OCI-LY1 (cell line): ENCODE data around the gene DGCR2.

Source experiments
- H2AFZ ChIP-seq: fragments of 200-600 bp; sonication (generic), shearing (Covaris generic); 2 replicates; pipeline ENCODE4 v1.6.0; 2014; ENCODE audit warnings: antibody characterized with exemption, mild to moderate bottlenecking, low read length
- H3F3A ChIP-seq: fragments of 200-600 bp; sonication (generic), shearing (Covaris generic); 2 replicates; pipeline ENCODE4 v1.6.0; 2014; ENCODE audit warnings: mild to moderate bottlenecking, antibody characterized with exemption, low read length, moderate library complexity; ENCODE audit not compliant: insufficient read depth
- H3K27ac ChIP-seq: fragments of 200-600 bp; sonication (generic); 2 replicates; pipeline ENCODE4 v1.5.1; 2014; ENCODE audit warnings: low read length, mixed run types, mild to moderate bottlenecking, low read depth; ENCODE audit not compliant: poor library complexity, severe bottlenecking
- H3K27me3 ChIP-seq: fragments of 200-600 bp; sonication (generic); 2 replicates; pipeline ENCODE4 v1.6.0; 2014; ENCODE audit warnings: antibody characterized with exemption, mild to moderate bottlenecking, low read length, moderate library complexity; ENCODE audit not compliant: insufficient read depth
- H3K36me3 ChIP-seq: fragments of 200-600 bp; sonication (generic); 2 replicates; pipeline ENCODE4 v1.6.1; 2014; ENCODE audit warnings: mild to moderate bottlenecking, antibody characterized with exemption, low read length, moderate library complexity, mixed read lengths; ENCODE audit not compliant: insufficient read depth
- H3K4me1 ChIP-seq: fragments of 200-600 bp; sonication (generic); 2 replicates; pipeline ENCODE4 v1.5.1; 2014; ENCODE audit warnings: mild to moderate bottlenecking, low read length, moderate library complexity; ENCODE audit not compliant: insufficient read depth, severe bottlenecking
- H3K4me2 ChIP-seq: fragments of 200-600 bp; sonication (generic), shearing (Covaris generic); 2 replicates; pipeline ENCODE4 v1.6.1; 2014; ENCODE audit warnings: low read length
- H3K4me3 ChIP-seq: fragments of 200-600 bp; sonication (generic); 2 replicates; pipeline ENCODE4 v1.5.1; 2014; ENCODE audit warnings: low read length, low read depth, mild to moderate bottlenecking, mixed read lengths; ENCODE audit not compliant: poor library complexity, severe bottlenecking
- H3K79me2 ChIP-seq: fragments of 200-600 bp; shearing (Covaris generic); 2 replicates; pipeline ENCODE4 v1.6.1; 2016; ENCODE audit warnings: mixed run types, low read length, mixed read lengths; ENCODE audit not compliant: insufficient read depth
- H3K9ac ChIP-seq: fragments of 200-600 bp; sonication (generic), shearing (Covaris generic); 2 replicates; pipeline ENCODE4 v1.6.1; 2014; ENCODE audit warnings: mild to moderate bottlenecking, low read length, mixed read lengths
- H3K9me2 ChIP-seq: fragments of 200-600 bp; sonication (generic), shearing (Covaris generic); 2 replicates; pipeline ENCODE4 v1.6.1; 2014; ENCODE audit warnings: low read depth, mild to moderate bottlenecking, low read length, mixed read lengths
- H3K9me3 ChIP-seq: fragments of 200-600 bp; shearing (Covaris generic); 2 replicates; pipeline ENCODE4 v1.6.1; 2014; ENCODE audit warnings: low read length, mixed read lengths
- H4K20me1 ChIP-seq: fragments of 200-600 bp; sonication (generic), shearing (Covaris generic); 2 replicates; pipeline ENCODE4 v1.6.0; 2016; ENCODE audit warnings: mild to moderate bottlenecking, low read length; ENCODE audit not compliant: insufficient read depth
- EZH2 ChIP-seq: fragments of 200-600 bp; sonication (generic), shearing (Covaris generic); IDR thresholded peaks from 2 replicates; pipeline ENCODE4 v1.8.0; 2017; ENCODE audit warnings: borderline replicate concordance, mixed run types, mild to moderate bottlenecking, antibody characterized with exemption, low read length, moderate library complexity, mixed read lengths
- TF ChIP-seq, protein P1 (sequence below): fragments of 200-600 bp; sonication (generic), shearing (Covaris generic); IDR thresholded peaks from 2 replicates; pipeline ENCODE4 v1.5.1; 2017; ENCODE audit warnings: mild to moderate bottlenecking, antibody characterized with exemption, low read length, moderate library complexity, mixed read lengths

DGCR2 gene

DNA sequence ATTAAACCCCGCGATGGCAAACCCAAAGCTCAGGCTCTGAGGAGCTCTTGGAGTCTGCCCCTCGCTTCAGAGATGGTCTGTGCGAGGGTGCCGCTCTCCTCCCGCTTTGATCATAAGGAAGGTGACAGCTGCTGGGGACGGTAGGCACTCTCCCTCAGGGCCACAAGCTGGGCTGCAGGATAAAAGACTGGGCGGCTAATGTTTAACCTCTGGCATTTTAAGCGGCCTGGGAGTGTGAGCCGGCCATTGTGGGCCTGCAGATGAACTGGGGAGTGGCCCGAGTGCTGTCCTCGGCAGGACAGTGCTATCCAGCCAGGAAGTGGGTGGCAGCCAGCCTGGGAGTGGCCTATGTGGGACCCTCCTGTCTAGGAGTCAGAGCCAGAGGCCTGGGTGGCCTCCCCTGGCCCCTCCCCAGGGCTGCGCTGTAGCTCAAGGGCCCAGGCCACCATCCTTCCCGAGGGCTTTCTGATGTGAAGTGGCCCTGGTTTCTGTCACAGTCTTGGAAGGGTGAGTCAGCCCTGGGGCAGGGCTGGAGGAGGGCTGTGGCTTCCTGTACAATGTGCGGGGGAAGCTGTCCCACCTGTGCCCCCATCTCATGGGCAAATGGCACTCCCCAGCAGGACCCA is 127.4 kb downstream of the DGCR2 start:
- Histone ChIP-seq H3K36me3 (no peaks in the 10 kb centered on the region; the same call in 1 of the 2 replicates), H3K27ac (no peak overlapping the region), H3K4me2 (no peak overlapping the region), H3K9me2 (no peaks in the 10 kb centered on the region), H3K9me3 (no peaks in the 10 kb centered on the region), H3K27me3 (no peaks in the 10 kb centered on the region), H4K20me1 (no peaks in the 10 kb centered on the region), H3K4me1 (no peaks in the 10 kb centered on the region), H3F3A (no peaks in the 10 kb centered on the region), H3K79me2 (no peaks in the 10 kb centered on the region), H3K9ac (no peak overlapping the region), H3K4me3 (no peak overlapping the region), H2AFZ (no peak overlapping the region)
- TF ChIP-seq EZH2, result no peak
- TF ChIP-seq, protein P1, sequence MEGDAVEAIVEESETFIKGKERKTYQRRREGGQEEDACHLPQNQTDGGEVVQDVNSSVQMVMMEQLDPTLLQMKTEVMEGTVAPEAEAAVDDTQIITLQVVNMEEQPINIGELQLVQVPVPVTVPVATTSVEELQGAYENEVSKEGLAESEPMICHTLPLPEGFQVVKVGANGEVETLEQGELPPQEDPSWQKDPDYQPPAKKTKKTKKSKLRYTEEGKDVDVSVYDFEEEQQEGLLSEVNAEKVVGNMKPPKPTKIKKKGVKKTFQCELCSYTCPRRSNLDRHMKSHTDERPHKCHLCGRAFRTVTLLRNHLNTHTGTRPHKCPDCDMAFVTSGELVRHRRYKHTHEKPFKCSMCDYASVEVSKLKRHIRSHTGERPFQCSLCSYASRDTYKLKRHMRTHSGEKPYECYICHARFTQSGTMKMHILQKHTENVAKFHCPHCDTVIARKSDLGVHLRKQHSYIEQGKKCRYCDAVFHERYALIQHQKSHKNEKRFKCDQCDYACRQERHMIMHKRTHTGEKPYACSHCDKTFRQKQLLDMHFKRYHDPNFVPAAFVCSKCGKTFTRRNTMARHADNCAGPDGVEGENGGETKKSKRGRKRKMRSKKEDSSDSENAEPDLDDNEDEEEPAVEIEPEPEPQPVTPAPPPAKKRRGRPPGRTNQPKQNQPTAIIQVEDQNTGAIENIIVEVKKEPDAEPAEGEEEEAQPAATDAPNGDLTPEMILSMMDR, result no peak

GRCh38 chr22:18994056-18994455 is 128.2 kb downstream of the DGCR2 start:
- no peaks in the 10 kb centered on the region for H3F3A ChIP-seq
- H3K27ac ChIP-seq, result no peak overlapping the region
- no peak overlapping the region for H3K4me2 ChIP-seq
- H3K27me3 ChIP-seq, result no peaks in the 10 kb centered on the region
- no peak overlapping the region for H3K9ac ChIP-seq
- no peaks in the 10 kb centered on the region for H3K9me2 ChIP-seq
- H3K36me3 ChIP-seq, result no peaks in the 10 kb centered on the region; the same call in 1 of the 2 replicates
- no peaks in the 10 kb centered on the region for H3K4me1 ChIP-seq
- H3K9me3 ChIP-seq, result no peaks in the 10 kb centered on the region
- H3K79me2 ChIP-seq, result no peaks in the 10 kb centered on the region
- H4K20me1 ChIP-seq, result no peaks in the 10 kb centered on the region
- no peak overlapping the region for H3K4me3 ChIP-seq
- TF ChIP-seq, protein P1, result no peak
- no peak overlapping the region for H2AFZ ChIP-seq

GRCh38 chr22:18992543-18993198 is 129.5 kb downstream of the DGCR2 start:
- Histone ChIP-seq H2AFZ (no peak overlapping the region), H3K9me3 (no peaks in the 10 kb centered on the region), H3K4me2 (no peak overlapping the region), H3K79me2 (no peaks in the 10 kb centered on the region), H3K9ac (no peak overlapping the region), H3F3A (no peaks in the 10 kb centered on the region), H3K9me2 (no peaks in the 10 kb centered on the region), H3K27ac (no peak overlapping the region), H3K27me3 (no peaks in the 10 kb centered on the region), H3K36me3 (no peaks in the 10 kb centered on the region), H4K20me1 (no peaks in the 10 kb centered on the region), H3K4me3 (no peak overlapping the region), H3K4me1 (no peaks in the 10 kb centered on the region)
- TF ChIP-seq, protein P1, result no peak
- no peak for TF ChIP-seq EZH2
